Large intestine (tissue), 12 donors: ENCODE data around the gene ALG12. TPM values are rescaled to one million over a fixed set of nuclear protein-coding genes. Genes with fewer than 3 reads are reported as not detected.

ENCODE experiments used
- DNase-seq, 2 donors: peaks; one replicate each; pipeline versions ENCODE4 v3.0.0 to v3.0.0-alpha.2; 2013
- H3K27ac ChIP-seq: one replicate; pipeline ENCODE4 v1.5.1; 2013; ENCODE audit warnings: low read length
- H3K27me3 ChIP-seq: 2 replicates; pipeline ENCODE4 v1.6.1; 2013; ENCODE audit warnings: low read length; ENCODE audit not compliant: control insufficient read depth, insufficient read depth
- H3K36me3 ChIP-seq: 2 replicates; pipeline ENCODE4 v1.6.1; 2013; ENCODE audit warnings: low read length; ENCODE audit not compliant: control insufficient read depth, insufficient read depth
- H3K4me1 ChIP-seq: one replicate; pipeline ENCODE4 v1.6.1; 2013; ENCODE audit warnings: low read length; ENCODE audit not compliant: control insufficient read depth, insufficient read depth
- H3K4me3 ChIP-seq: one replicate; pipeline ENCODE4 v1.5.1; 2013; ENCODE audit warnings: low read length
- H3K9me3 ChIP-seq: one replicate; pipeline ENCODE4 v1.6.1; 2013; ENCODE audit warnings: mild to moderate bottlenecking, low read depth, low read length, moderate library complexity; ENCODE audit not compliant: control insufficient read depth
- WGBS: methylation state at CpG from one replicate; pipeline ENCODE4 v1.1.5; 2013; ENCODE audit warnings: low lambda C conversion rate; ENCODE audit not compliant: insufficient coverage; 5-methylcytosine and 5-hydroxymethylcytosine counted together
- long read RNA-seq, 11 donors: transcript quantifications; one replicate each; lab custom pipeline, GENCODE V29; 2026
- polyA plus RNA-seq: library from polyadenylated mRNA; unstranded; fragments of 120-200 nt; gene quantifications from one replicate; pipeline ENCODE4 v1.2.1, GENCODE V29; 2013

The ALG12 gene
- 27.8 TPM for polyA plus RNA-seq
- long read RNA-seq, donor 1, full-length matches to known transcripts, result 3 of 3 reads
- long read RNA-seq, donor 1, partial matches to known transcripts, result 0 of 3 reads
- long read RNA-seq, donor 1, other reads (novel, unspliced or antisense), result 0 of 3 reads
- long read RNA-seq, donor 2, full-length matches to known transcripts, result 7 of 78 reads
- long read RNA-seq, donor 2, partial matches to known transcripts, result 71 of 78 reads
- long read RNA-seq, donor 2, other reads (novel, unspliced or antisense), result 0 of 78 reads
- long read RNA-seq, donor 3, full-length matches to known transcripts, result 14 of 14 reads
- long read RNA-seq, donor 3, partial matches to known transcripts, result 0 of 14 reads
- long read RNA-seq, donor 3, other reads (novel, unspliced or antisense), result 0 of 14 reads
- long read RNA-seq, donor 4, full-length matches to known transcripts, result 1 of 1 reads
- long read RNA-seq, donor 4, partial matches to known transcripts, result 0 of 1 reads
- long read RNA-seq, donor 4, other reads (novel, unspliced or antisense), result 0 of 1 reads
- long read RNA-seq, donor 5, full-length matches to known transcripts, result 7 of 7 reads
- long read RNA-seq, donor 5, partial matches to known transcripts, result 0 of 7 reads
- long read RNA-seq, donor 5, other reads (novel, unspliced or antisense), result 0 of 7 reads
- long read RNA-seq, donor 6, full-length matches to known transcripts, result 14 of 14 reads
- long read RNA-seq, donor 6, partial matches to known transcripts, result 0 of 14 reads
- long read RNA-seq, donor 6, other reads (novel, unspliced or antisense), result 0 of 14 reads
- long read RNA-seq, donor 7, full-length matches to known transcripts, result 2 of 2 reads
- long read RNA-seq, donor 7, partial matches to known transcripts, result 0 of 2 reads
- long read RNA-seq, donor 7, other reads (novel, unspliced or antisense), result 0 of 2 reads
- long read RNA-seq, donor 8, full-length matches to known transcripts, result 8 of 8 reads
- long read RNA-seq, donor 8, partial matches to known transcripts, result 0 of 8 reads
- long read RNA-seq, donor 8, other reads (novel, unspliced or antisense), result 0 of 8 reads
- long read RNA-seq, donor 9, full-length matches to known transcripts, result 9 of 9 reads
- long read RNA-seq, donor 9, partial matches to known transcripts, result 0 of 9 reads
- long read RNA-seq, donor 9, other reads (novel, unspliced or antisense), result 0 of 9 reads
- long read RNA-seq, donor 10, full-length matches to known transcripts, result 6 of 37 reads
- long read RNA-seq, donor 10, partial matches to known transcripts, result 31 of 37 reads
- long read RNA-seq, donor 10, other reads (novel, unspliced or antisense), result 0 of 37 reads
- long read RNA-seq, donor 11, full-length matches to known transcripts, result 7 of 7 reads
- long read RNA-seq, donor 11, partial matches to known transcripts, result 0 of 7 reads
- long read RNA-seq, donor 11, other reads (novel, unspliced or antisense), result 0 of 7 reads

DNA sequence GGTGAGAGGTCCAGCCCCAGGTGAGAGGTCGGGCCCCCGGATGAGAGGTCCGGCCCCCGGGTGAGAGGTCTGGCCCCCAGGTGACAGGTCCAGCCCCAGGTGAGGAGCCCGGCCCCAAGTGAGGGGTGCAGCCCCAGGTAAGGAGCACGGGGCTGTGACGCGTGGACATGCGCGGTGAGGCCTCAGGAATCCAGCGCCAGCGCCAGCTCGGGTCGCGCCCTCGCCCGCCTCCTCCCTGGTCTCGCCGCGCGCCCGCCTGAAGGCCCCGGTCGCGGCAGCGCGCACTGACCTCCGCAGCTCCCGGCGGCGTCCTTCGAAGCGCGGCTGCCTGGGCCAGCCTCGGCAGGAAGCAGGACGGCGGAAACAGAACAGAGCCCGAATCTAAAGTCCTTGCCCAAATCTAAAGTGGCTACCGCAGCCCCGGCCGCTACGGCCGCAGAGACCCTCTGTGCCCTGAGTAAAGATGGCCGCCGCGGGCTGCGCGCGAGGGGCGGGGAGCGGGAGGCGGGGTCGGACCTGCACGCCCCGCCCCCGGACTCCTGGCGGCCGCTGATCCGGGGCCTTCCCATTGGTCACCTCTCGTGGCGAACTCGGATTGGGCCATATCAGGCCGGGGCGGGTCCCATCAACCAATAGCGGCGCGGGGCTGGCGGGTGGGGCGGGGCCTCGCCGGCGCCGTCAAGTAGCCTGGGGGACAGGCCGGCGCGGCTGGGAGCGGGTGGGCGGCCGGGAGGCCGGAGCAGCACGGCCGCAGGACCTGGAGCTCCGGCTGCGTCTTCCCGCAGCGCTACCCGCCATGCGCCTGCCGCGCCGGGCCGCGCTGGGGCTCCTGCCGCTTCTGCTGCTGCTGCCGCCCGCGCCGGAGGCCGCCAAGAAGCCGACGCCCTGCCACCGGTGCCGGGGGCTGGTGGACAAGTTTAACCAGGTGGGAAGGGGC lies at the start of gene ALG12, which contains the start of gene CRELD2:
Gene ALG12, minus strand, starts transcription at position 465 of the 937 bp plus-strand sequence. CDS start 4,673 bp downstream, outside the sequence.
Gene CRELD2, plus strand, starts transcription at position 661 of the 937 bp plus-strand sequence. Its CDS starts 136 bp downstream, at position 797.
- Histone ChIP-seq H3K4me3 (peak within 1 kb of the TSS; percentile 89), H3K36me3 (peaks cover 20% of the 10 kb centered on the region), H3K27ac (peak within 1 kb of the TSS; percentile 91), H3K9me3 (no peaks in the 10 kb centered on the region), H3K4me1 (peaks cover 8% of the 10 kb centered on the region), H3K27me3 (no peaks in the 10 kb centered on the region)
- peak; percentile 96 to 98 for DNase-seq
- WGBS, result no CpG with 5 or more reads among the region's 103 CpGs

DNA sequence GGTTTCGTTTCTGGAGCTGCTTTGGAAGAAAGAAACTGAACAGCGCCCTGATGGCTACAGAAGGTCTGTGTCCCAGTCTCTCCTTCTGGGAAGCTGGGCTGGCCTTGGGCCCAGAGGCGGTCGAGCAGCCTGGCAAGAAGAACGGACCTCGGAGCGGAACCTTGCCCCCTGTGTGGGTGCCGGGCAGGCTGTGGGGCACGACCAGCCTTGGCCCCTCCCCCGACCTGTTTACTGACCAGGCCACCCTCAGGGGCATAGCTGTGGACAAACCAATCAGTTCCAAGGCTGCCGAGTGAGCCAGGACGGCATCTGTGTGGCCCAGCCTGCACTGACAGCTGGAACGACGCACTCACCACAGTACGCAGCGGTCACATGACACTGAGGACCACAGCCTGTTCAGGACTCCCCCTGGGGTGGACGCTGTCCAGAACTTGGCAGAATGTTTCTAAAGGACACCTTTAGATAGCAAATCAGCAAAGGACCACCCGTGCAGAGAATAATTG lies 49.5 kb upstream of the ALG12 start:
- peak in 1 of 2 donors; percentile 16 for DNase-seq
- Histone ChIP-seq H3K36me3 (peaks cover 29% of the 10 kb centered on the region), H3K9me3 (no peaks in the 10 kb centered on the region), H3K4me1 (peaks cover 47% of the 10 kb centered on the region), H3K27me3 (peaks cover 15% of the 10 kb centered on the region), H3K27ac (no peak overlapping the region), H3K4me3 (no peak overlapping the region)
- no CpG with 5 or more reads among the region's 18 CpGs for WGBS

- H3K27me3 ChIP-seq, result peaks cover 10% of the 10 kb centered on the region
- H3K27ac ChIP-seq, result peak overlapping the region; percentile 44
- DNase-seq, result peak in 1 of 2 donors; percentile 9
- H3K4me3 ChIP-seq, result no peak overlapping the region
- no peaks in the 10 kb centered on the region for H3K9me3 ChIP-seq
- H3K4me1 ChIP-seq, result peaks cover 48% of the 10 kb centered on the region
- H3K36me3 ChIP-seq, result peaks cover 32% of the 10 kb centered on the region
- WGBS, result no CpG with 5 or more reads among the region's 36 CpGs
Observed at GRCh38 chr22:49966774-49967705, 48.8 kb upstream of the ALG12 start.

DNA sequence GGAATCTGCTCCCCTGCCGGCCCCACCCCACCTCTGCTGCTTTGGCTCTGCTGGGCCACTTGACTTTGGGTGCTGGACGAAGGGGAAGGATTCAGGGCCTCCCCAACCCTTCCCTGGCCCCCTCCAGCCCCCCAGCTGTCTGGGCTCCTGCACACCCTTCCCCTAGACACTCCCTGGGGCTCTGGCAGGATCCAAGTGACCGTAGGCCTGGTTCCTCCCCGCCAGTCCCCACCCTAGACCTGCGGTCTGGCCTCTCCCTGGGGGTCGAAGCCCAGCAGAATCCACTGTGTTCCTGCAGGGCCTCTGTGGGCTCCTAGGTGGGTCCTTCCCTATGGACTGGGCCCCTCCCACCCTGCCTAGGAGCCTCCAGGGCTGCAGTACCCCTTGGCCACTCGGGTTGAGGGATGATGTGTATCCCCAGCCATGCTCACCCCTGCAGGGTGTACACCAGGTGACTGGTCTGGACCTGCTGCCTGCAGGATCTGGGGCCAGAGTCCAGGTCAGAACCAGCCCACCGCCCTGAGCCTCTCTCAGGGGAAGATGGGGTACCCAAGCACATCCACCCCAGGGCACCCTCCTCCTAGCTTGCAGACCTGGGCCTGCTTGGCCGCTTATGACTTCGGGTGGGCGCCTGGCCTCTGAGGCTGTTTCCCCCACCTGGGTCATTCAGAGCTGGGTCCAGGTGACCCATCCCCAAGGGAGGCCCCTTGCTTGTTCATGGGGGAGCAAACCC lies 48.0 kb upstream of the ALG12 start:
- no peak for DNase-seq
- H3K9me3 ChIP-seq, result no peaks in the 10 kb centered on the region
- WGBS, result no CpG with 5 or more reads among the region's 11 CpGs
- H3K4me3 ChIP-seq, result no peak overlapping the region
- H3K4me1 ChIP-seq, result peaks cover 46% of the 10 kb centered on the region
- H3K27me3 ChIP-seq, result peaks cover 3% of the 10 kb centered on the region
- H3K36me3 ChIP-seq, result peaks cover 35% of the 10 kb centered on the region
- H3K27ac ChIP-seq, result peak overlapping the region; percentile 44

DNA sequence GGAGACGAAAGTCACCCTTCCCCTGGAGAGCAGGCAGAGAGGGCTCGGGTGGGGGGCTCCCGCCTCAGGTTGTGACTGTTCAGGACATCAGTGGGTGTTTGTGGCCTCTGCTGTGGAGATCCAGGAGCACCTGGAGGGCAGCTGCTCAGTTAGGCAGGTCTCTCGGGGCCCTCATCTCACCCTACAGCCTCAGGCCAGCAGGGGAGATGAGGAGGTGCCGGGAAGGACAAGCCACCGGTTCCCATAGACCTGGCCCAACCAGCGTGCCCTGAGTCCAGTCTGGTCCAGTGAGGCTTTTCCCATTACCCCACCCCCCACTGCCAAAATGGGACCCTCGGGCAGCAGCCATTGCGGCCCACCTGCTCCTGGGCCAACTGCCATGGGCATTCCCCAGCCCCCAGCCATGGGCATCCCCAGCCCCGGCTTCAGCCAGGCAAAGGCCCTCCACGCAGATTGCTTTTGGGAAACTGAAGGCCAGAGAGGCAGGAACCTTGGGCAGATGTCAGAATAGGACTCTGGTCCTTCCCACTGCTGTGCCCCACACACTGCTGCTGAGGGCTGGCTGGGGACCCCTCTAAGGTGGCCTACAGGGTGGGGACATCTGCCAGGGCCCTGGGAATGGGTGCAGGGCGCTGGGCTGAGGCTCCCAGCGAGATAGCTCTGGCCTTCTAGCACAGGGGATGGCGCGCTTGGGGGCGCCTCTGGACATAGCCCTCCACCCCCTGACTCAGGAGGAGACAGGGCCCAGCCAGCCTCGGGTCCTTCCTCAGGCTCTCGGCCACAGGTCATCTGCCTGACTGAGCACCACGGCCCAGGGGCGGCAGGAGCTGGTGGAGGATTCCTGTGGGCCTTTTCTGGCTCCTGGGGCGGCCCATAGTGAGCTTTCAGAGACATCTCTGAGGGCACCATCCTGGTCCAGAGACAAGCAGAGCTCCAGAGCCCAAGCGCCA lies 47.1 kb upstream of the ALG12 start:
- WGBS, result no CpG with 5 or more reads among the region's 22 CpGs
- H3K27me3 ChIP-seq, result no peaks in the 10 kb centered on the region
- H3K4me1 ChIP-seq, result peaks cover 43% of the 10 kb centered on the region
- no peaks in the 10 kb centered on the region for H3K9me3 ChIP-seq
- H3K36me3 ChIP-seq, result peaks cover 35% of the 10 kb centered on the region
- DNase-seq, result no peak
- no peak overlapping the region for H3K4me3 ChIP-seq
- peak overlapping the region; percentile 44 for H3K27ac ChIP-seq

- no CpG with 5 or more reads among the region's 19 CpGs for WGBS
- peaks cover 35% of the 10 kb centered on the region for H3K36me3 ChIP-seq
- peaks cover 39% of the 10 kb centered on the region for H3K4me1 ChIP-seq
- H3K27me3 ChIP-seq, result no peaks in the 10 kb centered on the region
- H3K27ac ChIP-seq, result no peak overlapping the region
- H3K4me3 ChIP-seq, result no peak overlapping the region
- no peaks in the 10 kb centered on the region for H3K9me3 ChIP-seq
- DNase-seq, result peak in 1 of 2 donors; percentile 3
Observed at GRCh38 chr22:49964136-49965090, 46.2 kb upstream of the ALG12 start.

DNA sequence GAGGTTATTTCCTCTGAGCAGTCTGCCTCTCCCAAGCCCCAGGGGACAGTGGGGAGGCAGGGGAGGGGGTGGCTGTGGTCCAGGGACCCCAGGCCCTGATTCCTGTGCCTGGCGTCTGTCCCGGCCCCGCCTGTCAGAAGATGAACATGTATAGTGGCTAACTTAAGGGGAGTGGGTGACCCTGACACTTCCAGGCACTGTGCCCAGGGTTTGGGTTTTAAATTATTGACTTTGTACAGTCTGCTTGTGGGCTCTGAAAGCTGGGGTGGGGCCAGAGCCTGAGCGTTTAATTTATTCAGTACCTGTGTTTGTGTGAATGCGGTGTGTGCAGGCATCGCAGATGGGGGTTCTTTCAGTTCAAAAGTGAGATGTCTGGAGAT lies 45.4 kb upstream of the ALG12 start:
- no peaks in the 10 kb centered on the region for H3K27me3 ChIP-seq
- WGBS, result no CpG with 5 or more reads among the region's 6 CpGs
- H3K4me3 ChIP-seq, result peak overlapping the region; percentile 96
- no peaks in the 10 kb centered on the region for H3K9me3 ChIP-seq
- peaks cover 47% of the 10 kb centered on the region for H3K4me1 ChIP-seq
- H3K27ac ChIP-seq, result no peak overlapping the region
- no peak for DNase-seq
- peaks cover 35% of the 10 kb centered on the region for H3K36me3 ChIP-seq
